ENCODE data around the gene TTLL1. TPM values are rescaled to one million over a fixed set of nuclear protein-coding genes. Genes with fewer than 3 reads are reported as not detected.

TTLL1 gene
- total and polyA plus RNA-seq, 7 donors: 1.2 to 4.9 (median 2.2) TPM

- Histone ChIP-seq H3K4me3 (no peak overlapping the region), H3K27ac (no peak overlapping the region), H3K4me1 (no peaks in the 10 kb centered on the region), H3K36me3 (ENCODE audit: insufficient read depth in 1 of 2, low read depth in 1 of 2) (no peaks in the 10 kb centered on the region), H3K9me3 (no peaks in the 10 kb centered on the region), H3K27me3 (ENCODE audit: insufficient read depth in 3 of 3, low read length in 2 of 3) (no peaks in the 10 kb centered on the region)
- intact Hi-C loops (cut with DNase I): loop anchor here in 1 of 2 donors (5.0 kb wide), 1 partner anchor 33 kb away; no protein-coding TSS in a partner anchor
- no peak for DNase-seq
- TF ChIP-seq, protein P1, sequence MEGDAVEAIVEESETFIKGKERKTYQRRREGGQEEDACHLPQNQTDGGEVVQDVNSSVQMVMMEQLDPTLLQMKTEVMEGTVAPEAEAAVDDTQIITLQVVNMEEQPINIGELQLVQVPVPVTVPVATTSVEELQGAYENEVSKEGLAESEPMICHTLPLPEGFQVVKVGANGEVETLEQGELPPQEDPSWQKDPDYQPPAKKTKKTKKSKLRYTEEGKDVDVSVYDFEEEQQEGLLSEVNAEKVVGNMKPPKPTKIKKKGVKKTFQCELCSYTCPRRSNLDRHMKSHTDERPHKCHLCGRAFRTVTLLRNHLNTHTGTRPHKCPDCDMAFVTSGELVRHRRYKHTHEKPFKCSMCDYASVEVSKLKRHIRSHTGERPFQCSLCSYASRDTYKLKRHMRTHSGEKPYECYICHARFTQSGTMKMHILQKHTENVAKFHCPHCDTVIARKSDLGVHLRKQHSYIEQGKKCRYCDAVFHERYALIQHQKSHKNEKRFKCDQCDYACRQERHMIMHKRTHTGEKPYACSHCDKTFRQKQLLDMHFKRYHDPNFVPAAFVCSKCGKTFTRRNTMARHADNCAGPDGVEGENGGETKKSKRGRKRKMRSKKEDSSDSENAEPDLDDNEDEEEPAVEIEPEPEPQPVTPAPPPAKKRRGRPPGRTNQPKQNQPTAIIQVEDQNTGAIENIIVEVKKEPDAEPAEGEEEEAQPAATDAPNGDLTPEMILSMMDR (IDR thresholded peaks at IDR 0.05): no peak
- WGBS, 3 donors: 87 to 89% (median 88%) methylated on average over 10 of the region's 10 CpGs
- ATAC-seq: no peak
Observed at GRCh38 chr22:43044290-43044712, 44.9 kb downstream of the TTLL1 start.

DNA sequence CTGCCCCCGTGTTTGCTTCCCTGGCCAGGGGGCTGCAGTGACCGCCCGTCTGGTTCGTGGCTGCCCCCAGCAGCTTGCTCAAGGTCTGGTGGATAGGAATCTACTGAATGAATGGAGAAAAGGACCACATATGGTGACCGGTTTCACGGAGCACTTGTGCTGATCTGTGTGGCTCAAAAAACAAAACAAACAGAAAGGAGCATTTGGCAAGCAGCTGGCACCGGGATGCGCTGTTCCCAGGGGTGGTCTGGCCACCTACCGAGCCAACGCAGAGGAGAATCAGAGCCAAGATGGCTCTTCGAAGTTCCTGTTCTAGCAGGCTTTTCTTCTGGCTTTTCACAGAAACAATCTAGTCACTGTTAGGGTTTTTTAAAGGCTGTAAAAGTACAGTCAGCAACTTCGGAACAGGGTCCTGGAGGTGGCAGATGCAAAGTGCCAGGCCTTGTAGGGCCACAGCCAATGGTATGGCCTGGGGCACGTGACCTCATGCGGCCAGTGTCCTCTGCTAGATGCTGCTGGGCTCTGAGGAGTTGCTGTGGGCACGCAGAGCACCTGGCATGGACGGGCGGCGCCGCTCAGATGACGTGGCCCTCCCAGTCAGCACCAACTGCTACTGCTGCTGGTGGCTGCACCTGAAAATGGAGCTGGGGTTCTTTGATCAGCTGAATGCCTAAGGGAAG lies 47.0 kb downstream of the TTLL1 start:
- Histone ChIP-seq H3K27me3 (ENCODE audit: insufficient read depth in 3 of 3, low read length in 2 of 3) (no peaks in the 10 kb centered on the region), H3K4me1 (no peaks in the 10 kb centered on the region), H3K27ac (no peak overlapping the region), H3K9me3 (no peaks in the 10 kb centered on the region), H3K4me3 (no peak overlapping the region), H3K36me3 (ENCODE audit: insufficient read depth in 1 of 2, low read depth in 1 of 2) (no peaks in the 10 kb centered on the region)
- ATAC-seq: peak; percentile 60 to 77 (median 68)
- TF ChIP-seq, protein P1 (IDR thresholded peaks at IDR 0.05): no peak
- intact Hi-C loops (cut with DNase I): loop anchor here in 1 of 2 donors (5.0 kb wide), 1 partner anchor 35 kb away; no protein-coding TSS in a partner anchor
- WGBS, 3 donors: 45 to 59% (median 53%) methylated on average over 20 of the region's 20 CpGs
- no peak for DNase-seq

GRCh38 chr22:43039800-43040199 lies 49.4 kb downstream of the TTLL1 start:
- no peaks in the 10 kb centered on the region for H3K27me3 ChIP-seq (ENCODE audit: insufficient read depth in 3 of 3, low read length in 2 of 3)
- H3K27ac ChIP-seq: no peak overlapping the region
- no peaks in the 10 kb centered on the region for H3K9me3 ChIP-seq
- DNase-seq (no peak), ATAC-seq (no peak)
- intact Hi-C loops (cut with DNase I): loop anchor here in 1 of 2 donors (5.0 kb wide), 1 partner anchor 38 kb away; no protein-coding TSS in a partner anchor
- no peaks in the 10 kb centered on the region for H3K36me3 ChIP-seq (ENCODE audit: insufficient read depth in 1 of 2, low read depth in 1 of 2)
- H3K4me1 ChIP-seq: no peaks in the 10 kb centered on the region
- no peak overlapping the region for H3K4me3 ChIP-seq
- TF ChIP-seq, protein P1 (IDR thresholded peaks at IDR 0.05): no peak
- 90 to 93% (median 90%) methylated on average over 13 of the region's 13 CpGs for WGBS, 3 donors

GRCh38 chr22:43038325-43038724 lies 50.9 kb downstream of the TTLL1 start:
- no peak overlapping the region for H3K27ac ChIP-seq
- TF ChIP-seq, protein P1 (IDR thresholded peaks at IDR 0.05): no peak
- H3K4me1 ChIP-seq: no peaks in the 10 kb centered on the region
- no peaks in the 10 kb centered on the region for H3K36me3 ChIP-seq (ENCODE audit: insufficient read depth in 1 of 2, low read depth in 1 of 2)
- no peak overlapping the region for H3K4me3 ChIP-seq
- no peaks in the 10 kb centered on the region for H3K27me3 ChIP-seq (ENCODE audit: insufficient read depth in 3 of 3, low read length in 2 of 3)
- ATAC-seq (no peak), DNase-seq (no peak)
- intact Hi-C loops (cut with DNase I): no loop called here
- no peaks in the 10 kb centered on the region for H3K9me3 ChIP-seq
- WGBS, 3 donors: 91 to 95% (median 91%) methylated on average over 15 of the region's 15 CpGs

All from psoas muscle (tissue), 8 donors.